Measurements from ENCODE around the gene UBE2C.

DNA sequence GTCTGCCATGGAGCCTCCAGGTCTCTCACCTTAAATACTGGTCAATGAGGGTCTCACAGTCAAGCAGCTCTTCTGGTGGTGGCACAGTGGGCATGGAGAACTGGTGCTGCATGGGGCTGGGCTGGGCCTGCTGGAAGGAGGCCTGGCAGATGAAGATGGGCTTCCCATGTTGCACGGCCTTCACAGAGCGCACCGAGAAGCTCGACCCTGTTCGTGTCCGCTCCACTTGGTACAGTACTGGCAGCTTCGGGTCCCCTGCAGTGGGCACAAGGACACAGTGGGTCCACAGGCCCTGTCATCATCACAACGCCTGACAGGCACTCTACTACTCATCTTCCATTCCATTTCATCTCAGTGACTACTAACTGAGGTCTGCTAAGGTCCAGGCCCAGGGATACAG, 36.0 kb downstream of the UBE2C start:
- TF ChIP-seq, protein P1, sequence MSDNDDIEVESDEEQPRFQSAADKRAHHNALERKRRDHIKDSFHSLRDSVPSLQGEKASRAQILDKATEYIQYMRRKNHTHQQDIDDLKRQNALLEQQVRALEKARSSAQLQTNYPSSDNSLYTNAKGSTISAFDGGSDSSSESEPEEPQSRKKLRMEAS (CRISPR knock-in tag; IDR thresholded peaks at IDR 0.05) = no peak
- TF ChIP-seq TEAD4 (CRISPR knock-in tag; IDR thresholded peaks at IDR 0.05) = no peak
- TF ChIP-seq, protein P2, sequence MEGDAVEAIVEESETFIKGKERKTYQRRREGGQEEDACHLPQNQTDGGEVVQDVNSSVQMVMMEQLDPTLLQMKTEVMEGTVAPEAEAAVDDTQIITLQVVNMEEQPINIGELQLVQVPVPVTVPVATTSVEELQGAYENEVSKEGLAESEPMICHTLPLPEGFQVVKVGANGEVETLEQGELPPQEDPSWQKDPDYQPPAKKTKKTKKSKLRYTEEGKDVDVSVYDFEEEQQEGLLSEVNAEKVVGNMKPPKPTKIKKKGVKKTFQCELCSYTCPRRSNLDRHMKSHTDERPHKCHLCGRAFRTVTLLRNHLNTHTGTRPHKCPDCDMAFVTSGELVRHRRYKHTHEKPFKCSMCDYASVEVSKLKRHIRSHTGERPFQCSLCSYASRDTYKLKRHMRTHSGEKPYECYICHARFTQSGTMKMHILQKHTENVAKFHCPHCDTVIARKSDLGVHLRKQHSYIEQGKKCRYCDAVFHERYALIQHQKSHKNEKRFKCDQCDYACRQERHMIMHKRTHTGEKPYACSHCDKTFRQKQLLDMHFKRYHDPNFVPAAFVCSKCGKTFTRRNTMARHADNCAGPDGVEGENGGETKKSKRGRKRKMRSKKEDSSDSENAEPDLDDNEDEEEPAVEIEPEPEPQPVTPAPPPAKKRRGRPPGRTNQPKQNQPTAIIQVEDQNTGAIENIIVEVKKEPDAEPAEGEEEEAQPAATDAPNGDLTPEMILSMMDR (IDR thresholded peaks at IDR 0.05) = no peak
- TF ChIP-seq, protein P3, sequence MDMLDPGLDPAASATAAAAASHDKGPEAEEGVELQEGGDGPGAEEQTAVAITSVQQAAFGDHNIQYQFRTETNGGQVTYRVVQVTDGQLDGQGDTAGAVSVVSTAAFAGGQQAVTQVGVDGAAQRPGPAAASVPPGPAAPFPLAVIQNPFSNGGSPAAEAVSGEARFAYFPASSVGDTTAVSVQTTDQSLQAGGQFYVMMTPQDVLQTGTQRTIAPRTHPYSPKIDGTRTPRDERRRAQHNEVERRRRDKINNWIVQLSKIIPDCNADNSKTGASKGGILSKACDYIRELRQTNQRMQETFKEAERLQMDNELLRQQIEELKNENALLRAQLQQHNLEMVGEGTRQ (CRISPR knock-in tag; IDR thresholded peaks at IDR 0.05) = no peak
- TF ChIP-seq, protein P4, sequence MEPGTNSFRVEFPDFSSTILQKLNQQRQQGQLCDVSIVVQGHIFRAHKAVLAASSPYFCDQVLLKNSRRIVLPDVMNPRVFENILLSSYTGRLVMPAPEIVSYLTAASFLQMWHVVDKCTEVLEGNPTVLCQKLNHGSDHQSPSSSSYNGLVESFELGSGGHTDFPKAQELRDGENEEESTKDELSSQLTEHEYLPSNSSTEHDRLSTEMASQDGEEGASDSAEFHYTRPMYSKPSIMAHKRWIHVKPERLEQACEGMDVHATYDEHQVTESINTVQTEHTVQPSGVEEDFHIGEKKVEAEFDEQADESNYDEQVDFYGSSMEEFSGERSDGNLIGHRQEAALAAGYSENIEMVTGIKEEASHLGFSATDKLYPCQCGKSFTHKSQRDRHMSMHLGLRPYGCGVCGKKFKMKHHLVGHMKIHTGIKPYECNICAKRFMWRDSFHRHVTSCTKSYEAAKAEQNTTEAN (CRISPR knock-in tag; IDR thresholded peaks at IDR 0.05) = no peak
- no peak for TF ChIP-seq ZNF317 (CRISPR knock-in tag; IDR thresholded peaks at IDR 0.05; ENCODE audit: borderline replicate concordance, low read depth)
- TF ChIP-seq, protein P5, sequence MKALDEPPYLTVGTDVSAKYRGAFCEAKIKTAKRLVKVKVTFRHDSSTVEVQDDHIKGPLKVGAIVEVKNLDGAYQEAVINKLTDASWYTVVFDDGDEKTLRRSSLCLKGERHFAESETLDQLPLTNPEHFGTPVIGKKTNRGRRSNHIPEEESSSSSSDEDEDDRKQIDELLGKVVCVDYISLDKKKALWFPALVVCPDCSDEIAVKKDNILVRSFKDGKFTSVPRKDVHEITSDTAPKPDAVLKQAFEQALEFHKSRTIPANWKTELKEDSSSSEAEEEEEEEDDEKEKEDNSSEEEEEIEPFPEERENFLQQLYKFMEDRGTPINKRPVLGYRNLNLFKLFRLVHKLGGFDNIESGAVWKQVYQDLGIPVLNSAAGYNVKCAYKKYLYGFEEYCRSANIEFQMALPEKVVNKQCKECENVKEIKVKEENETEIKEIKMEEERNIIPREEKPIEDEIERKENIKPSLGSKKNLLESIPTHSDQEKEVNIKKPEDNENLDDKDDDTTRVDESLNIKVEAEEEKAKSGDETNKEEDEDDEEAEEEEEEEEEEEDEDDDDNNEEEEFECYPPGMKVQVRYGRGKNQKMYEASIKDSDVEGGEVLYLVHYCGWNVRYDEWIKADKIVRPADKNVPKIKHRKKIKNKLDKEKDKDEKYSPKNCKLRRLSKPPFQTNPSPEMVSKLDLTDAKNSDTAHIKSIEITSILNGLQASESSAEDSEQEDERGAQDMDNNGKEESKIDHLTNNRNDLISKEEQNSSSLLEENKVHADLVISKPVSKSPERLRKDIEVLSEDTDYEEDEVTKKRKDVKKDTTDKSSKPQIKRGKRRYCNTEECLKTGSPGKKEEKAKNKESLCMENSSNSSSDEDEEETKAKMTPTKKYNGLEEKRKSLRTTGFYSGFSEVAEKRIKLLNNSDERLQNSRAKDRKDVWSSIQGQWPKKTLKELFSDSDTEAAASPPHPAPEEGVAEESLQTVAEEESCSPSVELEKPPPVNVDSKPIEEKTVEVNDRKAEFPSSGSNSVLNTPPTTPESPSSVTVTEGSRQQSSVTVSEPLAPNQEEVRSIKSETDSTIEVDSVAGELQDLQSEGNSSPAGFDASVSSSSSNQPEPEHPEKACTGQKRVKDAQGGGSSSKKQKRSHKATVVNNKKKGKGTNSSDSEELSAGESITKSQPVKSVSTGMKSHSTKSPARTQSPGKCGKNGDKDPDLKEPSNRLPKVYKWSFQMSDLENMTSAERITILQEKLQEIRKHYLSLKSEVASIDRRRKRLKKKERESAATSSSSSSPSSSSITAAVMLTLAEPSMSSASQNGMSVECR (CRISPR knock-in tag; IDR thresholded peaks at IDR 0.05; ENCODE audit: borderline replicate concordance) = no peak
- no peak for TF ChIP-seq PRRX2 (CRISPR knock-in tag; IDR thresholded peaks at IDR 0.05)
- no peak for TF ChIP-seq NR2C2 (CRISPR knock-in tag; IDR thresholded peaks at IDR 0.05)
- TF ChIP-seq, protein P6, sequence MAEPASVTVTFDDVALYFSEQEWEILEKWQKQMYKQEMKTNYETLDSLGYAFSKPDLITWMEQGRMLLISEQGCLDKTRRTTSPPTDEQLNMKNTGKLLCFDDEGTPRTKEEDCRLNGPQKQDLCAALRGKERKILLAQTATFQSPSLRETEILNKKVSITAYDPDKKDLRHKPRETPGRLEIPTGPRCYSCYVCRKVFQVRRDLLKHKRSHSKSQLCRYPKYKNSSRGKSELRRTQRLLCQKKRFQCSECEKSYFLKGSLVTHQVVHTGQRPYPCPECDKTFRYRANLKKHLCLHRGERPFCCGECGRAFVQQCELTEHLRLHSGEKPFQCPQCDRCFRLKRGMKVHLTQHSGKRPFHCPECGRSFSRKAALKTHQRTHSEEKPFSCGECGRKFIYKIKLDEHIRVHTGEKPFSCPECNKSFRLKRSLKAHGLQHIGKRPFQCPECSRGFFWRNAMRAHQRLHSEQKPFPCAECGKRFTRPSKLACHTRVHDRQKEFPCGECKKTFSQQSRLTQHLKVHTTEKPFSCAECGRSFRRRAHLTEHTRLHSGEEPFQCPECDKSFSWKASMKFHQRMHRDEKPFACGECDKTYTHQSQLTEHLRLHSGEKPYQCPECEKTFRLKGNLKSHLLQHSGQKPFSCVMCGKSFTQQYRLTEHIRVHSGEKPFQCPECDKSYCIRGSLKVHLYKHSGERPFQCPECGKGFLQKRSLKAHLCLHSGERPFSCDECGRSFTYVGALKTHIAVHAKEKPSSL (CRISPR knock-in tag; conservative IDR thresholded peaks at IDR 0.05) = no peak
- TF ChIP-seq, protein P7, sequence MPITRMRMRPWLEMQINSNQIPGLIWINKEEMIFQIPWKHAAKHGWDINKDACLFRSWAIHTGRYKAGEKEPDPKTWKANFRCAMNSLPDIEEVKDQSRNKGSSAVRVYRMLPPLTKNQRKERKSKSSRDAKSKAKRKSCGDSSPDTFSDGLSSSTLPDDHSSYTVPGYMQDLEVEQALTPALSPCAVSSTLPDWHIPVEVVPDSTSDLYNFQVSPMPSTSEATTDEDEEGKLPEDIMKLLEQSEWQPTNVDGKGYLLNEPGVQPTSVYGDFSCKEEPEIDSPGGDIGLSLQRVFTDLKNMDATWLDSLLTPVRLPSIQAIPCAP (CRISPR knock-in tag; IDR thresholded peaks at IDR 0.05) = no peak
